ENCODE measurements around the gene GID8. TPM values are rescaled to one million over a fixed set of nuclear protein-coding genes. Genes with fewer than 3 reads are reported as not detected.

The GID8 gene
- total RNA-seq, 4 donors from 2014 or later = 39.6 to 59.3 (median 44.2) TPM

DNA sequence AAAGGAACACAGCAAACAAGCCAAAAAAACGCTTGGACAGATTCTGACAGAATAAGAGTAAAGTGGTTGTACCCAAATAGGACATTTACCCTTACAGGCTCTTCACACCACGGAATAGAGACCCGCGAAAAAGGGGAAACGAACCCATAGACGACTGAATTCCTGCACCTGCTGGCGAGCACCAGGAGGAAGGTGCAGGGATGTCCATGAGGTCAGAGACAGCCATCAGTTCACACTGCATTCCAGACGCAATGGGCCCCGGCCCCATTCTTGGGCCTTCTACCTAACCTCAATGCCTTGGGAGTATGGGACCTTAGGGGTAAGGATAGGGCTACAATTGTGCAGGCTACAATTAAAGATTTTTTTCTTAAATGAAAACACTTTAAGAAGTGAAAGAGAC is 6.5 kb upstream of the GID8 start:
- no peak overlapping the region for H3K4me3 ChIP-seq (ENCODE audit: low read depth, poor library complexity, severe bottlenecking)
- intact Hi-C loops (cut with DNase I; ENCODE audit: low total_unique reads) = no loop called here
- DNase-seq (ENCODE audit: low spot score in 2 of 2) = no peak
- 83 to 84% methylated on average over 9 of the region's 9 CpGs for WGBS, 2 donors
- TF ChIP-seq, protein P1, sequence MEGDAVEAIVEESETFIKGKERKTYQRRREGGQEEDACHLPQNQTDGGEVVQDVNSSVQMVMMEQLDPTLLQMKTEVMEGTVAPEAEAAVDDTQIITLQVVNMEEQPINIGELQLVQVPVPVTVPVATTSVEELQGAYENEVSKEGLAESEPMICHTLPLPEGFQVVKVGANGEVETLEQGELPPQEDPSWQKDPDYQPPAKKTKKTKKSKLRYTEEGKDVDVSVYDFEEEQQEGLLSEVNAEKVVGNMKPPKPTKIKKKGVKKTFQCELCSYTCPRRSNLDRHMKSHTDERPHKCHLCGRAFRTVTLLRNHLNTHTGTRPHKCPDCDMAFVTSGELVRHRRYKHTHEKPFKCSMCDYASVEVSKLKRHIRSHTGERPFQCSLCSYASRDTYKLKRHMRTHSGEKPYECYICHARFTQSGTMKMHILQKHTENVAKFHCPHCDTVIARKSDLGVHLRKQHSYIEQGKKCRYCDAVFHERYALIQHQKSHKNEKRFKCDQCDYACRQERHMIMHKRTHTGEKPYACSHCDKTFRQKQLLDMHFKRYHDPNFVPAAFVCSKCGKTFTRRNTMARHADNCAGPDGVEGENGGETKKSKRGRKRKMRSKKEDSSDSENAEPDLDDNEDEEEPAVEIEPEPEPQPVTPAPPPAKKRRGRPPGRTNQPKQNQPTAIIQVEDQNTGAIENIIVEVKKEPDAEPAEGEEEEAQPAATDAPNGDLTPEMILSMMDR (IDR thresholded peaks at IDR 0.05) = no peak
- no peak for TF ChIP-seq POLR2A (IDR thresholded peaks at IDR 0.05)

DNA sequence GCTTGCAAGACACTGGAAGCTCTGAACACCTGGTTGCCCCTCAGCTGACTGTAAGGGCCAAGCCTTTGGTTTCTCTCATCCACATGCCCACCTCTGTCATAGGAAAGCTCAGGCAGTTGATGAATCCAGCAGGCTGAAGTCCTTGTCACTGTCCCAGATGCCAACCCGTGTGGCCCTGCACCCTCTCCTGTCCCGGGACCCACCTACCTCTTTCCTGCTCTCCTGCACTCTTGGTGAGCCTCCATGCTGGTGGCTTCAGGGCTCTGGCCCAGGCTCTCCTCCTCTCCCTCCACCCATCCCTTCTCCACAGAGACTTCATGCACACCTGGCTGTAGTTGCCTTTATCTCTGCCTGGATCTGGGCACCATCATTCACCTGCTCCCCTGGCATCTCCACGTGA is 4.0 kb upstream of the GID8 start:
- DNase-seq (ENCODE audit: low spot score in 2 of 2) = no peak
- WGBS, 2 donors = 63 to 74% methylated on average over 3 of the region's 3 CpGs
- no peak overlapping the region for H3K4me3 ChIP-seq (ENCODE audit: low read depth, poor library complexity, severe bottlenecking)
- intact Hi-C loops (cut with DNase I; ENCODE audit: low total_unique reads) = no loop called here
- TF ChIP-seq, protein P1 (IDR thresholded peaks at IDR 0.05) = no peak
- TF ChIP-seq POLR2A (IDR thresholded peaks at IDR 0.05) = no peak

DNA sequence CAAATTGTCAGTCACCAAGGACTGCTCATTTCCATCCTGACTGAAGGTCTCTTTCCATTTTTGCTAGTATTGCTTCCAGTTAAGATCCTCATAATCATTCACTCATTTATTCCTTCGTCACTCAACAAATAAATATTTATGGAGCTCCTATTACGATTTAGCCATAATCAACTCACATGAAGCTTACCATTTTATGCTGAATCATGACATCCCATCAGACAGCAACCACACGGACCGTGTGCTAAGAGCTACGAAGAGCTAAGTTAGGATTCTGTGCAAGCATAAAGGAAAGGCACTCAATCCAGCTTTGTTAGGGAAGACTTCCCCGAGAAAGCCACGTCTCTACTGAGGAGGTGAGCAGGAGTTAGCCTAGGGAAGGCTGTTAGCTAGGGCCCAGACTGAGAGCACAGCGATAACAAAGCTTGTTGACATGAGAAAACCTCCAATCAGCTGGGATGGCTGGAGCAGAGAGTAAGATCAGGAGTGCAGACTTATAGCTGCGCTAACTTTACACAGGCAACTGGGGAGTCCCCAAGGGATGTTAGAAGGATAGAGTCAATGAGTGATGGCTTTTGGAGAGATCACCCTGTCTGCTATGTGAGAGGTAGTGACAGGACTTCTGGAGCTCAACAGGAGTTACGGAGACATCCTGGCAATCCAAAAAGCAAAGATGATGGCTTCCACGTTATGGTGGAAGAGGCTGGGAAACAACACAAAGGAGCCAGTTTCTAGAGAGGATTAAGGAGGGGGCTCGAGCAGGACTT is 2.6 kb upstream of the GID8 start:
- no peak overlapping the region for H3K4me3 ChIP-seq (ENCODE audit: low read depth, poor library complexity, severe bottlenecking)
- TF ChIP-seq, protein P1 (IDR thresholded peaks at IDR 0.05) = no peak
- TF ChIP-seq POLR2A (IDR thresholded peaks at IDR 0.05) = no peak
- intact Hi-C loops (cut with DNase I; ENCODE audit: low total_unique reads) = no loop called here
- DNase-seq (ENCODE audit: low spot score in 2 of 2) = no peak
- 78 to 80% methylated on average over 12 of the region's 12 CpGs for WGBS, 2 donors

DNA sequence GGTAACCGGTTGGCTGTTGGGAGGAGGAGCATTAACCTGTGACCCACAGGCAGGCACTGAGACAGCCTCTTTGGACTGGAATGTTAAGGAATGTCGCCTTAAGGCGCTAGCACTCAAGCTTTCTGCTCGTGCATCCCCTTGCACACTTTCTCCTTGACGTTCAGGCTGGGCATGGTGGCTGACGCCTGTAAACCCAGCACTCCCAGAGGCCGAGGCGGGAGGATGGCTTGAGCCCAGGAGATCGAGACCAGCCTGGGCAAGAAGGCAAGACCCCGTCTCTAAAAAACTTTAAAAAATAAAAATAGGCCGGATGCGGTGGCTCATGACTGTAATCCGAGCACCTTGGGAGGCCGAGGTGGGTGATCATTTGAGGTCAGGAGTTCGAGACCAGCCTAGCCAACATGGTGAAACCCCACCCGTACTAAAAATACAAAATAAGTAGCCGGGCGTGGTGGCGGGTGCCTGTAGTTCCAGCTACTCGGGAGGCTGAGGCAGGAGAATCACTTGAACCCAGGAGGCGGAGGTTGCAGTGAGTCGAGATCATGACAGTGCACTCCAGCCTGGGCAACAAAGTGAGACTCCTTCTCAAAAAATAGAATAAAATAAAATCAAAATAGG is 1.9 kb upstream of the GID8 start:
- no peak for TF ChIP-seq POLR2A (IDR thresholded peaks at IDR 0.05)
- DNase-seq (ENCODE audit: low spot score in 2 of 2) = no peak
- 77 to 83% methylated on average over 22 of the region's 22 CpGs for WGBS, 2 donors
- H3K4me3 ChIP-seq (ENCODE audit: low read depth, poor library complexity, severe bottlenecking) = no peak overlapping the region
- intact Hi-C loops (cut with DNase I; ENCODE audit: low total_unique reads) = no loop called here

DNA sequence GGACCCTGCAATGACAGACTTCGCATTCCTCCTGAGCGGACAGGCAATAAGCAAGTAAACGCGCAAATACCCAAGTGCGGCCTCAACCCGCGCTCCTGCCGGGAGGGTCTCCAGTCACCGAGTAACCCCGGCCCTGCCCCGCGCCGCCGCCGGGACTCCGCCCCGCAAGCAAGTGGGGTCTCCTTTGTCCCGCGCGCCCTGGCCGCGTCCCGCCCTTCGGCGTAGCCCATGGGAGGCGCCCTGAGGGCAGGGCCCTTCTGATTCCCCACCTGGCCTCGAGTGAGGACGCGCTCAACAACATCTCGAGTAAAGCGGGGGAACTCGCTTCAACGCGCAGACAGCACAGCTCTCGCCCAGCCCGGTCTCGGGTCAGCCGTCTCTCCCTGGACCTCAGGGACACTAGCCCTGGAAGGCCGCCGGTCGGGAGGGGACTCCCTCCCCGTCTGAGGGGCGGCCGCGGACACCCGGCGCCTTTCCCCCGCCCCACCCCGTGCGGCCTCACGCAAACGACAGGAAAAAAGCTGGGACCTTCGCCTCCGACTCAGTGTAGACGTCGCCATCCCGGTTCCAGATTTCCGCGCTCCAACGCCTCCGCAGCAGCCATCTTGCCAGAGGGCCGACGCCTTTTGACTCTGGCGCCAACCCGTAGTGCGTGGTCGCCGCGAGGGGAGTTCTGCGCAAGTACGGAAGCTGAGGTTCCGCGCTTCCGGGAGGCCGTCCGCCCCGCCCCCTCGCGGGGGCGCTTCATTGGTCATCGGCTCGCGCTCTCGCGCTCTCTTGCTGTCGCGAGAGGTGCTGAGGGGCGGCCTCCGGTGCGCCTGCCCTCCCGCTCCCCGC is 461 bp upstream of the GID8 start:
- 0% methylated on average over 53 to 57 of the region's 92 CpGs for WGBS, 2 donors
- TF ChIP-seq, protein P1 (IDR thresholded peaks at IDR 0.05) = no peak
- no peak for TF ChIP-seq POLR2A (IDR thresholded peaks at IDR 0.05)
- DNase-seq (ENCODE audit: low spot score in 2 of 2) = peak; percentile 95 to 99
- intact Hi-C loops (cut with DNase I; ENCODE audit: low total_unique reads) = no loop called here
- H3K4me3 ChIP-seq (ENCODE audit: low read depth, poor library complexity, severe bottlenecking) = peak overlapping the region; percentile 94

DNA sequence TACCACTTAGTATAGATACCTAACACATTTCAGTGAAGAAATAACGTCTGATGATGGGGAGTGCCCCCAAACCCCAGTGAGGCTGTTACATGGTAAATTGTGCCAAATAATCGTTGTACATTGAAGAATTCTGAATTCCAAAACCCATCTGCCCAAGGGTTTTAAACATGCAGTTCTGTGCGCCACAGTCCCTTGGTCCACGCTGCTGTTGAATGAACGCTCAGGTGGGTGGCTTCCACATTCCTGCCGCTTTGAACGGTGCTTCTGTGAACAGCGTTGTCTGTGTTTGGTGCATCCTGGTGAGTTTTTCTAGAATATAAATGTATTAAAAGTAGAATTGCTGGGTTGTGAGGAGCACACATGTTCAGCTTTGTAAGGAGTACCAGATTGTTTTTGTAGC is 2.9 kb downstream of the GID8 start:
- no peak overlapping the region for H3K4me3 ChIP-seq (ENCODE audit: low read depth, poor library complexity, severe bottlenecking)
- TF ChIP-seq, protein P1 (IDR thresholded peaks at IDR 0.05) = no peak
- TF ChIP-seq POLR2A (IDR thresholded peaks at IDR 0.05) = no peak
- intact Hi-C loops (cut with DNase I; ENCODE audit: low total_unique reads) = no loop called here
- no peak for DNase-seq (ENCODE audit: low spot score in 2 of 2)
- WGBS, 2 donors = 88 to 92% methylated on average over 8 of the region's 8 CpGs
